GM15510 (cell line): ENCODE data around the gene MSL1.

Experiments used
- POLR2A ChIP-seq: IDR thresholded peaks from 3 replicates; pipeline ENCODE4 v1.6.1; 2011; ENCODE audit warnings: borderline replicate concordance; ENCODE audit not compliant: insufficient read length; ENCODE audit errors: extremely low read depth

MSL1 gene

DNA sequence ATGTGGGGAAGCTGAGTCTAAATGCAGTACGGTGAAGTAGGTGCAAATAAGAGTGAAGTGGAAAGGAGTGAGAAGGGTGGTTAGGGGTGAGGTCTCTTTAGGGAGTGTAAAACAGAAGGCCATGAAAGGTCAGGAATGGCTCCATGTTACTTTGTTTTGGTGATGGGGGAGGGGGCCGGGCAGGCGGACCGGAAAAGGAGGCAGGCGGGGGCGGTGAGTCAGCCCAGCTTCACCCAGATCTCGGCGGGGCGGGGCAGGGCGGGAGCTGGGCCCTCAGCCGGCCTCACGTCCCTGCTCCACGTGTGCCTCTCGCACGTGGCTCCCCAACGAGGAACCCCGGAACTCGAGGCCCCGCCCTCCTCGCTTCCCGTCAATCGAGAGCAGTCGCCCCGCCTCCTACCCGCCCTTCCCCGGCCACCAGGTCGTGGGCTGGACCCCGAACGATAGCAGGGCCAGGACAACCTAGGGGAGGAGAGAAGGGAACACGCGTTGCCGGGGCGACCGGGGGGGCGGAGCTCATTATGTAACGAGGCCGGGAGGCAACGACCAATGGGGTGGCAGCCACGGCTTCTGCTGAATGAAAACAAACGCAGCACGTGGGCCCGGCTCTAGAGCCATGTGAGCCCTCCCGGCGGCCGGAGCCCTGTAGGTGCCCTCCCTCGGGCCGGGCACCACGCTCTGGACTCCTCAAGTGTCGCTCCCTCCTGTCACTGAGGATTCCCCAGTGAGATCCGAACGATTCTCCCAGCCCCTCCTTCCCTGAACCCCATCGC lies 22.7 kb upstream of the MSL1 start:
- no peak for TF ChIP-seq POLR2A

GRCh38 chr17:40099619-40100418 lies 22.0 kb upstream of the MSL1 start:
- TF ChIP-seq POLR2A = no peak

- TF ChIP-seq POLR2A = peak; percentile 43
Observed at GRCh38 chr17:40100419-40100668, 21.4 kb upstream of the MSL1 start, which contains the start of gene NR1D1. NR1D1 (minus strand) TSS chr17:40100589; CDS start chr17:40100094, 495 bp downstream.

GRCh38 chr17:40100669-40101366 lies 21.0 kb upstream of the MSL1 start:
- TF ChIP-seq POLR2A = no peak

DNA sequence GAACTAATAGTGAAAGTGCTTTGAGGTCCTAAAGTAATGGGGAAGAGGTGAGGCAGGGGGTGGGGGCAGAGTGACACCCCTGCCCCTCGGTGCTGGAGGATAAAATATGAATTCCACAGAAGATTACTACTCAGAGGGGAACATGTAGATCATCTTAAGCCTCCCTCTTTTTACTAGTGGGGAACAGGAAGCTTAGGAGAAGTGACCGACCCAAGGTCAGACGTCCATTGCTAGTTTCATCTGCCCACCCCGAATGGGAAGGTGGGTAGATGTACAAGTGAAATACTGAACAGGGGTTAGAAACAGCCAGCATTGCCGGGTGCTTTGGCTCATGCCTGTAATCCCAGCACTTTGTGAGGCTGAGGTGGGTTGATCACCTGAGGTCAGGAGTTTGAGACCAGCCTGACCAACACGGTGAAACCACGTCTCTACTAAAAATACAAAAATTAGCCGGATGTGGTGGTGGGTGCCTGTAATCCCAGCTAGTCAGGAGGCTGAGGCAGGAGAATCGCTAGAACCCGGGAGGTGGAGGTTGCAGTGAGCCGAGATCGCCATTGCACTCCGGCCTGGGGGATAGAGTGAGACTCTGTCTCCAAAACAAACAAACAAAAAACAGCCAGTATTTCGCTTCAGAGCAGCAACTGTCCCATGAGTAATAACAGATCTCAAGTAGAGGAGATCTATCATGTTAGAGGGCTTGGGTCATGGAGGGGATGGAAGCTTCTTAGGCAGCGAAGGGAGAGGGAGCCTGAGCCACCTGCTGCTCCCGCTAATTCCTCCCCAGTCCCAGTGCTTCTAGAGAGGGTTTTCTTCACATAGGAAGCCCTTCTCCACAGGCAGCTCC lies 20.2 kb upstream of the MSL1 start:
- TF ChIP-seq POLR2A = no peak

GRCh38 chr17:40103071-40103661 lies 18.6 kb upstream of the MSL1 start:
- no peak for TF ChIP-seq POLR2A

DNA sequence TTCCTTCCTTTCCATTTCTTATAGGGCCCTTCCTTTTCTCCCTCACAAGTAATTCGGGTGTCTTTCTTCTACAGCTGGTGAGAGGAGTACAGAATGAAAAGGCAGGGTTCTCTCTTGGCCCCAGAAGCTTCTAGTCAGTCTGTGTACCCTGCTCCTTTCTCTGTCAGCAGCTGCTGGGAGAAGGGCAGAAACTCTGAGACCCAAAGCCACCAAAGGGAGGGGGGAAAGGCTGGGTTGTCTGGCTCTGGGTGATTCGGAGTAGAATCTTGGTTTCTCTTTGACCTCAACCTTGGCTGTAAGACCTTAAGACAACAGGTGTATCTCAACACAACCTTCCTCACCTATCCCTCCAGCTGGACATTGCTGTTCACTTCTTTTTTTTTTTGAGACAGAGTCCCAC lies 18.1 kb upstream of the MSL1 start:
- no peak for TF ChIP-seq POLR2A

GRCh38 chr17:40104594-40105486 lies 16.9 kb upstream of the MSL1 start:
- TF ChIP-seq POLR2A = no peak

- no peak for TF ChIP-seq POLR2A
Observed at GRCh38 chr17:40105861-40106759, 15.7 kb upstream of the MSL1 start.

DNA sequence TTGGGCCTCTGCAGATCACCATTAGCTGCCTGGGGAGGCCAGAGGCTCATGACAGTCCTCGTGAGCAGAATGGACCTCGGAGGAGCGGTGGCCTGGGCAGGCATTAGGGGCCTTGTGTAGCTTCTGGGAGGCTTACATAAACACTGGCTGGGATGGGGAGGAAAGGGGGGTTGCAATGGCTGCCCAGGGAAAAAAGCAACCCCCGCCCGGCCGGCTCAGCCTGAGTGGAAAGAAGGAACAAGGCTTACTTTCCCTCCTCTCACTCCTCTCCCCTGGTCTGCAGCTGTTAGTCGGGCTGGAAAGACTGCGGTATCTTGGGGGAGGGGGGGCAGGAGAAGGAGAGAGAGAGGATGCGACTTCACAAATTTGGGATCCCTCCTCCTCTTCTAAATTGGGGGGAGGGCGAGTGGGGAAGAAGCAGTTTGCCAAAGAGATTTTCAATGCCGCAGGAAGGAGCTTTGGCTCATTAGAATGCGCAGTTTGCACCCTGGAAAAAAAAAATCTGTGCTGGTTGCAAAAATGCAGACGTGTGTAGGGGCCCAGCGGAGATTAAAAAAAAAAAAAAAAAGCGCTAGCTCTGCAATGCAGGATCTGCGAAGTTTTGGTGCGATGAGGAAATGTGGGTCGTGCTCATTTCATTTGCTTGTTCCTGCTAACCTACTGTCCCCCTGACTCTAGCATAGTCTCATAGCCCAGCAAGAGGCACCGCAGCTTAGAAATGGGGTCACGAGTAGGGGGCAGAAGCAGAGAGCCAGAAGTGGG lies 14.8 kb upstream of the MSL1 start:
- TF ChIP-seq POLR2A = no peak

- TF ChIP-seq POLR2A = no peak
Observed at GRCh38 chr17:40107522-40108174, 14.1 kb upstream of the MSL1 start.
